Measurements from ENCODE around the gene APBB2.

Gene APBB2

DNA sequence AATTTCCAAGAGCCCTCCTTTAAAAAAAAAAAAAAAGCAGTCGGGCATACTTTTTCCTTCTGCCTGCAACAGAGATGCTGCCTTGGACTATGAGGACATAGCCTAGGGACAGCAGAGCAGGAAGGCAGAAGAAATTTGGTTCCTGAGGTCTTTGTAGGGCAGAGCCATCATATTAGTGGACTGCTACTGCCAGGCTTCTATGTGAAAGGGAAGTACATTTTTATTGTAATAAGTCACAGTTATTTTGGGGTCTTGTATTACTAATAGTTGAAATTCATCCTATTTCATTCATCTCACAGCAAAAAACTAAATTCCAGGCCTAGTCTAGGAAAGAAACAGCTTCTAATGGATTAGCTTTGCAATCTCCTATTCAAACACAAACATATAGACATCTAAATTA lies 253.4 kb downstream of the APBB2 start:
- no peak for DNase-seq

DNA sequence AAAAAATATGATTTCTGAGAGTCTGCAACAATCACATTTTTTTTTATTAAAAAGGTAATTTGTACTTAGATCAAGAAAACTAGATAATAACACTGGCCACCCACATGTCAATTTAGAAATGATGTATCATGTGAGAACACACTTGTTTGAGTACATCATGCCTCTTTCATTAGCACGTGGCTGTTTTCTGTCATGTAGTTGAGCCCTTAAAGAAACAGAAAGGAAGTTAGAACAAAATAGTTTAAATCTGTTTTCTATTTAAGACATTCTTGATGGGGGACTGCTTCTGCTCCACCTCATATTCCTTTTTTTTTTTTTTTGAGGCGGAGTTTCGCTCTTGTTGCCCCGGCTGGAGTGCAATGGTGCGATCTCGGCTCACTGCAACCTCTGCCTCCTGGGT lies 257.1 kb downstream of the APBB2 start:
- DNase-seq, result no peak

DNA sequence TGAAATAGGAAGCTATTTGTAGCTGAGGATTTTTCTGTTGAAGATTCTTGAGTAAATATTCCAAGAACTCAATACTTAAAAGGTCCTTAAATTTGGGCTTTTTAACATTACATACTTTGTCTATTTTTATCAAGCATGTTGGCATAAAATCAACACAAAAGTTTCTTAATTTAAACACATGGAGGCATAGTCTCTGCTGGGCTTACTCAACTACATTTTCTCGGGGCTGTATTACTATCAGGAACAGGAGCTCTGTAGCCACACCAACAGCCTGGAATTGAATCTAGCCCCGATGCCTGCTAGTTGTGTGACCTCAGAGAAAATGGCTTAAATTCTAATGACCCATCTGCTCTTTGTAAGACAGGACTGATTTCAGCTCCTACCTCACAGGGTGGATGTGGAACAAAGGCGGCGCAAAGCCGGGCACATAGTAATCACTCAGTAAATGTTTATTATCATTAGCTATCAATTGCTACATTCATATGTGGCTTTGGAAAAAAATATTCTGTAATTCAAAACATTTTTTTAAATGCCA lies 257.6 kb downstream of the APBB2 start:
- no peak for DNase-seq

DNA sequence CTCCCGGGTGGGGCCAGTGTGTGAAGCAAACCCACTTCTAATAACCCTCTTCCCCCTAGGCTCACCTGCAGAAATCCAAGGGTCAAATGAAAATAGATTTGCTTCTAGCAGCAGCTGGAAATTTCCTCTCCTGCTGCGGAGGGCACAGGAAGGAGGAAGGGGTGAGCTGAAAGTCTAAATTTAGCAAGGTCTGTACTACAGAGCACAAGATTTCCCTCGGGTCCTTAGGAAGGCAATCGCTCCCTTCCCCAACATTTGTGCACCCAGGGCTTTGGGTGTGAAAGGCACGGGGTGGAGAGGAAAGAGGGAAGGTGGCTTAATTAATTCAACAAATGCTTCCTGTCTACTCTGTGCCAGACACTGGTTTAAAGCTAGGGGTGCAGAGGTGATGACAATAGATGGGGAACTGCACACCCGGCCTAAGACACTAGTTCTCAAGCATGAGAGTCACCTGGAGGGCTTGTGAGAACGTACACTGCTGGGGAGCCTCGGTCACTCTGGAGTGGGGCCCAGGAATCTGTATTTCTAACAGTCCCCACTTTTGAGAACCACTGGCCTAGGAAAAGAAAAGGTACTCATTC lies 260.2 kb downstream of the APBB2 start:
- no peak for DNase-seq

DNA sequence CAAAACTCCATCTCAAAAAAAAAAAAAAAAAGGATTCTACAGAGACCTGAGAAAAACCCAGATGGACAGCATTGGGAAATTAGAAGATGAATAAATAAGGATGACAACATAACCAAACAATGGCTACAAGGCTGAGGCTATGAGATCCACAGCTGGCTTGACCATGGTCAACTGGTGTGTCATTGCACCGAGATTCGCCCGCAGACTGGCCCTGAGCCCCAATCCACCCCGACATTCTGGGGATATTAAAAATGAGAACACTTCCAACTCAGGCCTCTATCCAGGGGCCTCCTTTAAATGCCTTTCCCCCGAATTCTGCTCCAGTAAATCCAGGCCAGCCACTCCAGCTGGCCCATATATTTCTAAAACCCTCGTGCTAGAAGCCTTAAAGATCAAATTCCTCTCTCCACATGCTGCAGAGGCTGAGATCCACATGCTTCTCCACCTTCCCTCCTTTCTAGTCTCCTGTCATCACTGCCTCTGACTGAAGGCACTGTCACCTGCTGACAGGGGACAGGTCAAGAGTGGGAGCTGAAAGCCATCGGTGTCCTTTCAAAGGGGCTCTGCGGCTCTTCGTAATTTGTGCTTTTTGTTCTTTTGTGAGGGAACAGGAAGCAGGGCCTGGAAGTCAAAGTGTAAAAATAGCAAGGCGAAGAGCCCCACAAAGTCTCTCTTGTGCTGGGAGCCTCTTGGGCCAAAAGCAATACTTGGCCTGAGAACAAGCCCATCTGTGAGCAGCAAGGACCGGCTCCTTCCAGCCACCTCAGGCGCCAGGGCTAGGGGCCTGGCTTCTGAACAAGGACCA lies 260.9 kb downstream of the APBB2 start:
- no peak for DNase-seq

DNA sequence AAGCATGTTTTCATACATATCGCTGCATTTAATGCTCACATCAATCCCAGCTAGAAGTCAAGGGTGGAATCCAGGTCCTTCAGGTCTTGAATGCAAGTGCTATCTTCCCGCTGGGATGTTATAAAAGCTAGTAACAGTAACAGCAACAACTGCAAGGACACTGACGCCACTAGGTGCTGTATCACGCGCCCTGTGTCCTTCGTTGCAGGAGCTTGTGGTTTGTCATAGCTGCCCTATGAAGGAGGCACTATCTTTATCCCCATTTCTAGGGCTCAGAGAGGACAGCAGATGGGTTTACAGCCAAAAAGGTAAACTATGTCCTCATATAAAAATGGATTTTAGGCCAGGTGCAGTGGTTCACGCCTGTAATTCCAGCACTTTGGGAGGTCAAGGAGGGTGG lies 261.7 kb downstream of the APBB2 start:
- DNase-seq, result no peak

DNA sequence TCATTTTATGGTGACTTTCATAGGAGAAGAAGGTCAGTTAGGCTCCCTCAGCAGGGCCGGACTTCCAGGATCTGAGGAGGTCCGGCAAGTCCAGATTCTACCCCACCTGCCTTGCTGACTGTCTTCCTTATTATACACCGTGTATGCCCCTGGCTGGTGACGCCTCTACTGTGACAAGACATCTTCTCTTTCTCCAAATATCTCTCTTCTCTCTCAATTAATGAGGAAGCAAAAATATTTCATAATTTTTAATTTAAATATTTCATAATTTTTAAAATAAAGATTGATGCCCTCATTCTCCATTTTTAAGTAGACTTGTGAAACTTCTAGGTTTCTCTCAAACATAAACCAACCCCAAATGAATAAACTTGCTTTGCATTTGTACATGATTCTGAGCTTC lies 262.1 kb downstream of the APBB2 start:
- no peak for DNase-seq

DNA sequence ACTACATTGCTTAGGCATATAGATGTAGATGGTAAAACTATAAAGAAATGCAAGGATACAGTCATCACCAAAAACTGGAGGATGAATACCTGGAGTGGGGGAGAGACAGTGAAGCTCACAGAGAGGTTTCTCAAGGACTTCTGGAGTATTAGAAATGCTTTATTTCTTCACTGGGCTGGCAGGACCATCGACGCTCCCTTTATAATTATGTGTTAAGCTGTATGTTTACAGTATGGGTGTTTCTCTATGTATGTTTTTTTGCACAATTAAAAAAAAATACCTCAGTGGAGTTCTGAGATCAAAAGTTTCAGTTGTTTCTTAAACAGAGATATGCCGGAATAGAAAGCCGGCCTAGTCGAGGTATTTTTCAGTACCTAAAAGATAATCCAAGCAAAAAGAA lies 263.3 kb downstream of the APBB2 start:
- no peak for DNase-seq

DNA sequence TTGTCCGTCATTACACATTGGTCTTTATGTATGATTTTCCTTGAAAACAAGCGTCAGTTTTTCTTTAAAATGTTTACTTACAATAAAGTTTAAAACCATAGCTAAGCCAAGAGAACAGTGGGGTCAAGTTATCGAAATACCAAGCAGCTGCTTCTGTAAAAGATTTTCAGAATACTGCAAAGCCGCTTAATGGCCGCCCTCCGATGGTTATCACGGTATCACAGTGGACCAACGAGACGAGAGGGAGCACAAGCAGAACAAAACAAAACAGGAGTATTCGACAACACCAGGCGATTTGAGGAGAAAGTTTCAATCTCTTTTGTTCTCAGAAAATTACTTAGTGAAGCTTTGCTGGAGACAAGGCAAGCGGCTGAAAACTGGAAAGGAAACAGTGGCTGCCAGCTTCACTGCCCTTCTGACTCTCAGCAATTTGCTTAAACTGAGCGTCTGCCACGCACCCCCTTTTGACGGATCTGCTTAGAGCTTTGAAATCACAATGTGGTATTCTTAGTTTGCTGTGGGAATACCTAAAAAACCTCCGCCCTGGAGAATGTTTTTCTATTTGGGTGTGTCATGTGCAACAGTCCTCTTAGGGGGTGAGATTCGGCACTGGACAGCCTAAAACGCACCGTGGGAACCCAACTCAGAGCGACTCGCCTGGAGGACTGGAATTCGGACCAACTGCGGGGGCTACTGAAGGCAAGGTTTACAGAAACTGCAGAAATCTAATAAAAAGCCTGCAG lies 264.8 kb downstream of the APBB2 start:
- no peak for DNase-seq

DNA sequence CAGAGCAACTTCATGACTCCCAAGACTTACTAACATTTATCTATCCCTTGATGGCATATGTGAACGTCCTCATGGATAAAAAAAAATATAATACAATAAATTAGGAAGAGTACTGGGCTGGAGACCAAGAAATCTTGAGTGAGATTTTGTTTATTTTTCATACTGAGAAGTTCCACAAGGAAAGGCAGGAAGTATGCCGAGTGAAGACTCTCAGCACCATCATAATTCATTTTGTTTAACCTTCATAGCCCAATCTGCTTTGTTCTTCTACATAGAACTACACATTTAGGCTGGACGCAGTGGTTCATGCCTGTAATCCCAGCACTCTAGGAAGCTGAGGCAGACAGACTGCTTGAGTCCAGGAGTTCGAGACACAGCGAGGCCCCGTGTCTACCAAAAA lies 266.3 kb downstream of the APBB2 start:
- DNase-seq, result no peak

DNA sequence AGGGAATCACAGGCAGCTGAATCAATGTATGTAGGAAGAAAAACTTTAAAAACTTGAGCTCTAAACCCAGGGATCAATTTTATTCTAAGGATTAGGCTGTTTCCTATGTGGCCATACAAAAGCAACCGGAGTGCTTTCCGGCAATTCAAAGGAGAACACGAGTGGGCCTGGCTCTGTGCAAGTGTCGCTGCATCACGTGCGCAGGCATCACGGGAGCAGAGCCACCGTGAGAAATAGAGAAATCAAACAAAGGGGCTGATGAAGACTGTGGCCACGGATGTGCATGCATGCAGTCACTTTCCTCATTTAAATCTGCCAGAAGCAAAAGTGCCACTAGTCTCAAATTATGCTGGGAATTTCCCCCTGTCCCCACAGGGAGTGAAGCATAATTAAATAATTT lies 267.7 kb downstream of the APBB2 start:
- no peak for DNase-seq

DNA sequence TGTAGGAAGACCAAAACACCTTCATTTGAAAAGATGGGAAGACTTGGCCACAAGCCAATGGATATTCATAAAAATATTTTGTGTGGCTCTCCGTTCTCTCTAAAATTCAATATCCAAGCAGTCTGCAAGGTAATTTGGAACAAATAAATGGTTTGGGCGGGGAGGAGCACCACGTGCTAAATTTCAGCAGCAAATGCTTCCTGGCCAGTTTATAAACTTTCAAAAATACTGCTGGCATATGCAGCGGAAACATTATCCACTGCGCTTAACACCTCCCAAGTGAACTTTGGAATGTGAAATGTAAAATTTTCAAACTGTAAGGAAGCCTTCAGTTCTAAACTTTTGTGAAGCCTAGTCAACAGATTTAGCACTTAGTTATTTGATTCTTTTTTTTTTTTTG lies 273.6 kb downstream of the APBB2 start:
- no peak for DNase-seq

DNA sequence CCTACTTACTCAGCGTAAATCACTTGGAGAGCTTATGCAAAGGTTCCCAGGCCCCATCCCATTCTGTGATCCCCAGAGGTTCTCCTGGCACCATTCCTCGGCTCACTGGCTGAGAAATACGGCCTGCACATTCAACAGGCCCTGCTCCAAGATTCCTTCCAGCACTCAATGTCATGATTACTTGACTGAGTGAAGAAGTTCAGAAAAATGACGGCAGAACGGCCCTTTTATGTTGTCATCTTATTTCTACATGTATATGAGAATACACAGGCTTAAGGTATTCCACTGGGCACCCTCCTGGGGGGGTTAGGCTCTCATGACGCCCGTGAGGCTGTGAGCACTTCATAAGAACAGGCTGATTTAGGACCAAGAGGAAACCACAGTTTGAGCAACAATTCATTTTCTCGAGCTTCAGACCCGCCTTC lies 274.0 kb downstream of the APBB2 start:
- DNase-seq, result no peak

DNA sequence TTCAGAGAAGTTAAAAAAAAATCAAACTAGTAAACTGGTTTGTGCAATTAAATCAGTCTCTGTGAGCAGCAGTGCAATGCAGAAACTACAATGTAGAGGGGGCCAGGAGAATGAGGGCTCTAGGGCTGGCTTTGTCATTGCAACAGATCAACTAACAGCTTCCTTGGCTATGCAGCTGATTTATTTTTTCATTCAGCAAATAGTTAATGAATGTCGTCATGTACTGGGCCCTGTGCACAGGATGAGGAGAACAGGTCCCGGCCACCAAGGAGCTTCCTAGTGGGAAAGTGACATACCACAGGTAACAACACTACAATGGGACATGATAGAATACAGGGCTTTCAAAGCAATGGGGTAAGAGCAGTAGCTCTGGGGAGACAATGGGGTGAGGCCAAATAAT lies 274.5 kb downstream of the APBB2 start:
- no peak for DNase-seq

DNA sequence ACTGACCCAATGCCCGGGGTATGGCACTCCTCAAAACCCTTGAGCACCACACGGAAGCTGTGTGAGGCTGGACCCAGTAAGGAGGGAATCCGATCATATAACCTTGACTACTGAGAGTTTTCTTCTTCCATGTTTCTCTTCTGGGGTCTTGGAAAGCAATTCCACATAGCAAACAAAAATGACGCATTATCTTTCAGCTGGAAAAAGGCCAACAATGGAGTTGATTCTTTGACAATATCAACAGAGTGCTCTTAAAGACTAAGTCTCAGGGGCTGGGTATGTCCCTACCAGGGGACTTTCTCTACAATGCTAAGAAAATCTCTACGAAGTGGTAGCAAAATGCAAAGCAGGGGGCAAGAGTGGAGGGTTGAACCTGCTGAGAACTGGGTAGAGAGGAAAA lies 276.0 kb downstream of the APBB2 start:
- no peak for DNase-seq

DNA sequence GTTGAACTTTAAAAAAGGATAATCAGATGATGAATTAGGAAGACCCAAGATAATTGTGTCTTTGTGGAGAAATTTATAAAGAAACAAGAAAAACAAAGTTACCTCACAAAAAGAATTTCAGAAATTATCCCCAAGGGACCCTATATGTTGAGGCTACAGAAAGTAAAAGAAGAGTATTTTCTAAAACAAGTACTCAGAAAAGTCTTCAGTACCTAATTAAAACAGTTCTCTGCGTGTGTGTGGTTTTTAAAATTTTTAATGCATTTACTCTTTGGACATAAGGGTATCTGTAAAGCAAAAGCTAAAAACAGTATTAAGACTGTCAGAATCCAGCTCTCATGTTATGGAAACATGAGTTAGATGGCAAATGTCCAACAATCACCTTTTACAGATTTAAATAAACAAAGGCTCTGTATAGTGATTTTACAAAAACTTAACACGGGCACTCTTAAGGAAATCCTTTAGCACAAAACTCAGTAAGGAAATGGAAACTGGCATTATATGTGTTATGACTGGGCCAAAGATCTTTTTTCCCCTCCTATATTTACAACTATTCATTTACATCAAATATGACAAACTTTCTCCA lies 277.1 kb downstream of the APBB2 start:
- DNase-seq, result no peak

DNA sequence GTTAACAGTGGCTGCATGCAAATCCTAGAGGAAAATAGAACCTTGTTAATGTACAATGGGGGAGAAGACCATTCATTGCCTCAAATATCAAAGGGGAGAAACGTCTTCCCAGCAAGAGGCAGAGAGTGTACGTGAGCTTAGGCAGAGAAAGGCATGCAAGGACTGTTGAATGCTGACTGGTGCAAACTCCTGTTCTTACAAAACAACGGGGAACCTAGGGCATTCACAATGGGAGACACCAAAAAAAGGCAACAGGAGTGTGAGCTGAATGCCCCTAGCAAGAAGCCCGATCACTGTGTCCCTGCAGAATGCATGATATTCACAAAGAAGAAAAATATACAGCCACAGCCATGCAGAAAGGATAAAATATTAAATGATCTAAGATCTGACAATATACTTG lies 279.7 kb downstream of the APBB2 start:
- no peak for DNase-seq

DNA sequence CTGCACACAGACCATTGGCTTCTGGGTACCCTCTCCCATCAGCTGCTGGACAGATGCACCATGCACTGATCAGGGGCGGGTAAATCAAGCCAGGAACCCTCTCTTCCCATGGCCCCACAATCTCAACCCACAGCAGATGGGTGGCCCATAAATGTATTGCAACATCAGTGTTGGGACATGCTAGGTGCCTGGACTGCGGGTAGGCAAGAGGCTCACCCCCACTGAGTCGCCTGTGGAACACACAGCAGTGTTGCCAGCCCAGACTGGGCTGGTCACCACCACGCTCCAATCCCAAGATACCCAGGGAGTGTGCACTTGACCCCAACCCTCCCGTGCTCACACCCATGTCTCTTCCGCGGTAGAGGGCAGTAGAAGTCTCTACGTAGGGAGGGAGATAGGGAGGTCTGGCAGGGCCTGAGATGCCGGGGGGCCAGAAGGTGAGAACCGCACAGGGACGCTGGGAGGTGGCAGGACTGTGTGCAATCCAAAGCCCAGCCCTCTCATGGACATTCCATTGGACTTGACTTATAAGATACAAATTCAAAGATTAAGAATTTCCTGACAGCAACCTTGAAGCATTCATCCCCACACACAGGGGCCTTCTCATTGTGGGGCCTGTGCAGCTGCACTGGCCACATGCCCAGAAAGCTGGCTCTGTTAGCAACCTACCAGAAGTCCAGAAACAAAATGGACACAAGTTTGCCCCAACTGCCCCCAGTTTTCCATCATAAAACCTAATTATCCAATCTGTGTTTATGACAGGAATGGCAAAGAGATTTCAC lies 280.9 kb downstream of the APBB2 start:
- DNase-seq, result no peak

DNA sequence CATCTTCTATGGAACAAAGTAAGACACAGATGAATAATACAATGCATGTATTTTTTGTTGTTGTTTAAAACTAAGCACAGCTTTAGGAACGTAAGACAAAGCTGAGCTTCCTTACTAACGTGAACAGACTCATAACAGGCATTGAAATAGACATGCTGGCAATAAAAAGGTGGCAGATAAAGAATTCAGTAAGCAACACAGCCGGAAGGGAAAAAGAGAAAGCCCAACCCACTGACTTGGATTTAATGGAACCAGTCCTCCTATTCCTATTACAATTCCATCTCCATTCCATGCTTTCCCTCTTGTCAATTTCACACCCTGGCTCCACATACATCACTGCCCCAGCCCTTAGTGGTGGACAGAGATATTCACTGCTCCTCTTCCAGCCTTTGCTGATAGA lies 282.5 kb downstream of the APBB2 start:
- no peak for DNase-seq

DNA sequence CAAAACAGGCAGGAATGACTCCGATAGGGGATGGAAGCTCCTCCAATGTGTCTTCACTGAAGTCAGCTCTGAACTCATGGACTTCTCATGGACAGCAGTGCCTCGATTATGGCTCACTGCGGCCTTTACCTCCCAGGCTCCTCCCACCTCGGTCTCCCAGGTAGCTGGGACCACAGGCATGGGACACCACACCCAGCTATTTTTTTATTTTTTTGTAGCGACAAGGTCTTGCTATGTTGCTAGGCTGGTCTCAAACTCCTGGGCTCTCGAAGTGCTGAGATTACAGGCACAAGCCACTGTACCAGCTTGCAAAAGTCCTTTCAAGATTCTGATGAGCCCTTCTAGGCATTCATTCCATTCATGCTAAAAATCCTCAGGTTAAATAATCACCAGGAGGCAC lies 283.1 kb downstream of the APBB2 start:
- no peak for DNase-seq

DNA sequence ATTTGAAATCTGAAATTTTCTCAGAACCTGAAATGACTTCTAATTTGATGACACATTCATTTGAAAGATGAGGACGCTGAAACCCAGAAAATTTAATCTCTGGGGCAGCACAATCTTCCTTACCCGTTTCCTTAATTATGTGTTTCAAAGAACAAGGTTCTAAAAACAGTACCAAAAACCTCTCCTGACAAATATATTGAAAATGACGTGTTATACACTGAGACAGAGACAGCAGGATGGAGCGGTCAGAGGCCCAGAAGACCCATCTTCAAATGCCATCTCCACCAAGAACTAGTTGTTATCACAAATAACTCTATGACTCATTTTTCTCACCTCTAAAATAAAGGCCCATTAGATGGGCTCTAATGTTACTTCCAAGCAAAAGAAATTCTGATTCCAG lies 287.3 kb downstream of the APBB2 start:
- no peak for DNase-seq

DNA sequence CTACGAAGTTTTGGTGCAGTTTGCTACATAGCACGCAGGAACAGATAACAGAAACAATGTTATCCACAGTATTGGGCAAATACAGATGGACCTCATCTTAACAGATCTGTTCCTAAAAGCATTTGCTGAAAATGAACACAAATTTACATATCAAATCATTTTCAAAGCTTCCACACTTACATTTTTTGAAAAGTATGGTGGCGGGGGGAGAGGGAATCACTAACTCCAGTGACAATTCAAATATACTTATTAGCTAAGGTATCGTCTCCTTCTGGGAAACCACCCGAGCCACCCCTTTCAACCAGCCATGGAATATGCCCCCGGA lies 289.6 kb downstream of the APBB2 start:
- DNase-seq, result no peak
